Transverse colon (tissue), 4 donors: ENCODE measurements around the gene NSD1. TPM values are rescaled to one million over a fixed set of nuclear protein-coding genes. Genes with fewer than 3 reads are reported as not detected.

Experiments
- DNase-seq: peaks from one replicate; pipeline ENCODE4 v3.0.0-alpha.2; 2019
- H3K27ac ChIP-seq, 4 donors: fragments of 200-600 bp; sonication (generic); 2 replicates each; pipeline ENCODE4 v1.5.1; 2016 to 2018; ENCODE audit warnings: inconsistent platforms in 4 of 4
- H3K27me3 ChIP-seq: fragments of 200-600 bp; sonication (generic); 2 replicates; pipeline ENCODE4 v1.5.1; 2017; ENCODE audit warnings: inconsistent platforms
- H3K36me3 ChIP-seq, 4 donors: fragments of 200-600 bp; sonication (generic); 2 replicates each; pipeline ENCODE4 v1.5.1; 2017 to 2019; ENCODE audit warnings: inconsistent platforms in 4 of 4
- H3K4me1 ChIP-seq, 4 donors: fragments of 200-600 bp; sonication (generic); 2 replicates each; pipeline ENCODE4 v1.5.1; 2017 to 2020; ENCODE audit warnings: inconsistent platforms in 4 of 4
- H3K4me3 ChIP-seq, 4 donors: fragments of 200-600 bp; sonication (generic); 1 replicate in 1 of 4; 2 replicates in 3 of 4; pipeline versions ENCODE4 v1.5.1 to v1.6.1; 2017 to 2019; ENCODE audit warnings: inconsistent platforms in 4 of 4
- H3K9me3 ChIP-seq, 2 donors: fragments of 200-600 bp; sonication (generic); 2 replicates each; pipeline ENCODE4 v1.5.1; 2017 to 2019; ENCODE audit warnings: inconsistent platforms in 2 of 2
- EP300 ChIP-seq: sonication (generic); formaldehyde crosslinking; IDR thresholded peaks from one replicate; pipeline ENCODE4 v1.6.1; 2017; ENCODE audit warnings: antibody characterized with exemption, low read depth
- POLR2A ChIP-seq: fragments of 450-650 bp; IDR thresholded peaks from one replicate; pipeline ENCODE4 v1.6.1; 2016; ENCODE audit warnings: antibody characterized with exemption, mild to moderate bottlenecking, moderate library complexity
- POLR2AphosphoS5 ChIP-seq, 3 donors: sonication (generic); formaldehyde crosslinking; IDR thresholded peaks; one replicate each; pipeline ENCODE4 v1.6.1; 2016; ENCODE audit warnings: antibody characterized with exemption in 3 of 3
- WGBS, 2 donors: methylation state at CpG; one replicate each; pipeline ENCODE4 v1.1.5; 2018; ENCODE audit warnings: low coverage in 1 of 2; 5-methylcytosine and 5-hydroxymethylcytosine counted together
- in situ Hi-C, 4 donors: fragments of 200-750 bp; cut with MboI; loops; one replicate each; pipeline versions ENCODE4 v1.15.0 to v1.15.1; 2017; ENCODE audit warnings: low sequenced_read_pairs in 3 of 4, low pct_ligation_motif_present in 1 of 4, low pct_unique_long_range_greater_than_20kb in 1 of 4
- intact Hi-C: fragments of 100-400 bp; cut with DNase I; formaldehyde crosslinking; loops from one replicate; pipeline ENCODE4 v1.15.1; 2023; ENCODE audit warnings: low total_unique reads
- total RNA-seq, 4 donors: library from RNA; depleted of rRNA; stranded (reverse); fragments of >200 nt; gene quantifications; one replicate each; pipeline ENCODE4 v1.1.0, GENCODE V29; 2016
- TF ChIP-seq, protein P1 (sequence below), 5 experiments: fragments of 200-600 bp in 3 of 5; fragments of 450-650 bp in 2 of 5; sonication (generic) in 3 of 5; IDR thresholded peaks; 1 replicate in 2 of 5; 2 replicates in 3 of 5; pipeline ENCODE4 v1.5.1; 2016 to 2017; ENCODE audit warnings: antibody characterized with exemption in 5 of 5, inconsistent platforms in 3 of 5, mild to moderate bottlenecking in 2 of 5, moderate library complexity in 1 of 5

NSD1 gene
- total RNA-seq, 4 donors from 2014 or later, result 32.6 to 84.9 (median 60.7) TPM

- TF ChIP-seq POLR2AphosphoS5 (IDR thresholded peaks at IDR 0.05) (no peak), EP300 (no peak), POLR2A (no peak)
- TF ChIP-seq, protein P1, sequence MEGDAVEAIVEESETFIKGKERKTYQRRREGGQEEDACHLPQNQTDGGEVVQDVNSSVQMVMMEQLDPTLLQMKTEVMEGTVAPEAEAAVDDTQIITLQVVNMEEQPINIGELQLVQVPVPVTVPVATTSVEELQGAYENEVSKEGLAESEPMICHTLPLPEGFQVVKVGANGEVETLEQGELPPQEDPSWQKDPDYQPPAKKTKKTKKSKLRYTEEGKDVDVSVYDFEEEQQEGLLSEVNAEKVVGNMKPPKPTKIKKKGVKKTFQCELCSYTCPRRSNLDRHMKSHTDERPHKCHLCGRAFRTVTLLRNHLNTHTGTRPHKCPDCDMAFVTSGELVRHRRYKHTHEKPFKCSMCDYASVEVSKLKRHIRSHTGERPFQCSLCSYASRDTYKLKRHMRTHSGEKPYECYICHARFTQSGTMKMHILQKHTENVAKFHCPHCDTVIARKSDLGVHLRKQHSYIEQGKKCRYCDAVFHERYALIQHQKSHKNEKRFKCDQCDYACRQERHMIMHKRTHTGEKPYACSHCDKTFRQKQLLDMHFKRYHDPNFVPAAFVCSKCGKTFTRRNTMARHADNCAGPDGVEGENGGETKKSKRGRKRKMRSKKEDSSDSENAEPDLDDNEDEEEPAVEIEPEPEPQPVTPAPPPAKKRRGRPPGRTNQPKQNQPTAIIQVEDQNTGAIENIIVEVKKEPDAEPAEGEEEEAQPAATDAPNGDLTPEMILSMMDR (IDR thresholded peaks at IDR 0.05), result no peak
- no peak overlapping the region for H3K4me3 ChIP-seq
- intact Hi-C loops, result no loop called here
- H3K27ac ChIP-seq, result no peak overlapping the region
- in situ Hi-C loops, result loop anchor here in 1 of 4 donors (25.0 kb wide), 1 partner anchor 156 kb away; no protein-coding TSS in a partner anchor
- H3K4me1 ChIP-seq, result peaks cover 14 to 24% (median 15%) of the 10 kb centered on the region in 4 donors
- WGBS, 2 donors, result 77% methylated on average over 2 of the region's 2 CpGs; no CpG with 5 or more reads in 1 of the 2 donors
- no peaks in the 10 kb centered on the region for H3K9me3 ChIP-seq
- no peaks in the 10 kb centered on the region for H3K27me3 ChIP-seq
- peaks cover 0 to 6% (median 0%) of the 10 kb centered on the region in 4 donors for H3K36me3 ChIP-seq
- no peak for DNase-seq
Observed at GRCh38 chr5:177131019-177131320, 2.6 kb upstream of the NSD1 start.

DNA sequence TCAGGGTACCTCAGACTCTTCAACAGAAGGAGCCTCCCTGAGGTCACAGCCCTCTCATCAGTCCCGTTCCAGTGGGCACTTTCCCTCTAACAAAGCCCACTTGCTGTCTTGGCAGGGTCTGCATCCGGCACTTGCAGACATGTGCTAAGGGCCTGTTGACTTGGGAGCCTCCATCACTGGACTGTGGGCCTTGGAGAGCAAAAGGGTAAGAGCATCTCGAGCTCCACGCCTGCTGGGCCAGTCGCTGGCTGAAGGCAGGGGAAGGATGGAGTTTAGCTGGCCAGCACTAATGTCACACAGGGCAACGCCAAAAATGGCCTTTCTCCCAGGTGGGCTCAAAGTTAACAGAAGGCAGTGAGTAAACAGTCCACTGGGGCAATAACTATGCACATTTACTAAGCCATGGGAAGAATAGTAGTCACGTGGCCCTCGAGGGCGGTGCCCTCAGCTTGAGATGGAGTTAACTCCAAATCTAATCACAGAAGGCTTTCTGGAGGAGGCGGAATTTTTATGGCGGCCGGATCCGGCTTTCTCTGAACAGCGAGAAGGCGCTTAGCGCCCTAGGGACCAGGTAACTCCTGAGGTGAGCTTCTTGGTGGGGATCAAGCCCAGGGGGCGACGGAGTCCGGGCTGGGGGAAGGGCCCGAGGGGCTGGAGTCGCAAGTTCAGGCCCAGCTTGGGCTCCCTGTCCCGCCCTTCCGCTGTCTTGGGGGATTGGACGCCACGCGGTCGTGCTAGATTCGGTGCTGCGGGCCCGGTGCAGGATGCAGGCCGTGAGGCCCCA is 2.0 kb upstream of the NSD1 start:
- Histone ChIP-seq H3K4me1 (peaks cover 14 to 27% (median 20%) of the 10 kb centered on the region in 4 donors), H3K4me3 (peak overlapping the region in 1 of 4 donors; percentile 75), H3K9me3 (no peaks in the 10 kb centered on the region), H3K36me3 (peaks cover 0 to 6% (median 2%) of the 10 kb centered on the region in 4 donors), H3K27me3 (no peaks in the 10 kb centered on the region), H3K27ac (peak overlapping the region; percentile 90 to 97 (median 94))
- WGBS, 2 donors, result 89% methylated on average over 31 of the region's 31 CpGs; no CpG with 5 or more reads in 1 of the 2 donors
- in situ Hi-C loops (loop anchor here in 1 of 4 donors (25.0 kb wide), 1 partner anchor 156 kb away; no protein-coding TSS in a partner anchor), intact Hi-C loops (loop anchor here (2.0 kb wide), 1 partner anchor 17 kb away; no protein-coding TSS in a partner anchor)
- TF ChIP-seq, protein P1 (IDR thresholded peaks at IDR 0.05), result no peak
- TF ChIP-seq POLR2A (no peak), EP300 (no peak), POLR2AphosphoS5 (IDR thresholded peaks at IDR 0.05) (no peak)
- no peak for DNase-seq

- peaks cover 0 to 8% (median 3%) of the 10 kb centered on the region in 4 donors for H3K36me3 ChIP-seq
- no peaks in the 10 kb centered on the region for H3K27me3 ChIP-seq
- H3K9me3 ChIP-seq, result no peaks in the 10 kb centered on the region
- in situ Hi-C loops, result loop anchor here in 1 of 4 donors (25.0 kb wide), 1 partner anchor 155 kb away; no protein-coding TSS in a partner anchor
- DNase-seq, result no peak
- H3K27ac ChIP-seq, result peak overlapping the region; percentile 90 to 97 (median 94)
- H3K4me3 ChIP-seq, result peak overlapping the region; percentile 9 to 78 (median 72)
- no peak for TF ChIP-seq EP300
- TF ChIP-seq, protein P1 (IDR thresholded peaks at IDR 0.05), result no peak
- TF ChIP-seq POLR2A, result no peak
- no peak for TF ChIP-seq POLR2AphosphoS5 (IDR thresholded peaks at IDR 0.05)
- intact Hi-C loops, result loop anchor here (2.0 kb wide), 1 partner anchor 18 kb away; no protein-coding TSS in a partner anchor
- H3K4me1 ChIP-seq, result peaks cover 22 to 32% (median 29%) of the 10 kb centered on the region in 4 donors
- WGBS, 2 donors, result 66% methylated on average over 31 of the region's 100 CpGs; no CpG with 5 or more reads in 1 of the 2 donors
Observed at GRCh38 chr5:177132136-177133095, 1.2 kb upstream of the NSD1 start.
